GM12864 (cell line): Measurements from ENCODE around the gene UBQLN2.

Experiments
- DNase-seq: peaks from one replicate; pipeline ENCODE4 v3.0.0-alpha.2; 2011; ENCODE audit warnings: low read depth
- H3K4me3 ChIP-seq: 2 replicates; pipeline ENCODE4 v1.5.1; 2011; ENCODE audit warnings: mild to moderate bottlenecking, low read depth, low read length, control low read depth
- TF ChIP-seq, protein P1 (sequence below): IDR thresholded peaks from 2 replicates; pipeline ENCODE4 v1.5.1; 2011; ENCODE audit warnings: low read depth, mild to moderate bottlenecking, moderate library complexity, low read length, control low read depth, inconsistent platforms; ENCODE audit errors: missing control alignments

The UBQLN2 gene

DNA sequence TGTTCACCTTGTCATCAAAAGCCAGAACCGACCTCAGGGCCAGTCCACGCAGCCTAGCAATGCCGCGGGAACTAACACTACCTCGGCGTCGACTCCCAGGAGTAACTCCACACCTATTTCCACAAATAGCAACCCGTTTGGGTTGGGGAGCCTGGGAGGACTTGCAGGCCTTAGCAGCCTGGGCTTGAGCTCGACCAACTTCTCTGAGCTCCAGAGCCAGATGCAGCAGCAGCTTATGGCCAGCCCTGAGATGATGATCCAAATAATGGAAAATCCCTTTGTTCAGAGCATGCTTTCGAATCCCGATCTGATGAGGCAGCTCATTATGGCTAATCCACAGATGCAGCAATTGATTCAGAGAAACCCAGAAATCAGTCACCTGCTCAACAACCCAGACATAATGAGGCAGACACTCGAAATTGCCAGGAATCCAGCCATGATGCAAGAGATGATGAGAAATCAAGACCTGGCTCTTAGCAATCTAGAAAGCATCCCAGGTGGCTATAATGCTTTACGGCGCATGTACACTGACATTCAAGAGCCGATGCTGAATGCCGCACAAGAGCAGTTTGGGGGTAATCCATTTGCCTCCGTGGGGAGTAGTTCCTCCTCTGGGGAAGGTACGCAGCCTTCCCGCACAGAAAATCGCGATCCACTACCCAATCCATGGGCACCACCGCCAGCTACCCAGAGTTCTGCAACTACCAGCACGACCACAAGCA, 898 bp downstream of the UBQLN2 start:
- peak overlapping the region; percentile 78 for H3K4me3 ChIP-seq
- TF ChIP-seq, protein P1, sequence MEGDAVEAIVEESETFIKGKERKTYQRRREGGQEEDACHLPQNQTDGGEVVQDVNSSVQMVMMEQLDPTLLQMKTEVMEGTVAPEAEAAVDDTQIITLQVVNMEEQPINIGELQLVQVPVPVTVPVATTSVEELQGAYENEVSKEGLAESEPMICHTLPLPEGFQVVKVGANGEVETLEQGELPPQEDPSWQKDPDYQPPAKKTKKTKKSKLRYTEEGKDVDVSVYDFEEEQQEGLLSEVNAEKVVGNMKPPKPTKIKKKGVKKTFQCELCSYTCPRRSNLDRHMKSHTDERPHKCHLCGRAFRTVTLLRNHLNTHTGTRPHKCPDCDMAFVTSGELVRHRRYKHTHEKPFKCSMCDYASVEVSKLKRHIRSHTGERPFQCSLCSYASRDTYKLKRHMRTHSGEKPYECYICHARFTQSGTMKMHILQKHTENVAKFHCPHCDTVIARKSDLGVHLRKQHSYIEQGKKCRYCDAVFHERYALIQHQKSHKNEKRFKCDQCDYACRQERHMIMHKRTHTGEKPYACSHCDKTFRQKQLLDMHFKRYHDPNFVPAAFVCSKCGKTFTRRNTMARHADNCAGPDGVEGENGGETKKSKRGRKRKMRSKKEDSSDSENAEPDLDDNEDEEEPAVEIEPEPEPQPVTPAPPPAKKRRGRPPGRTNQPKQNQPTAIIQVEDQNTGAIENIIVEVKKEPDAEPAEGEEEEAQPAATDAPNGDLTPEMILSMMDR: no peak
- DNase-seq: no peak

DNA sequence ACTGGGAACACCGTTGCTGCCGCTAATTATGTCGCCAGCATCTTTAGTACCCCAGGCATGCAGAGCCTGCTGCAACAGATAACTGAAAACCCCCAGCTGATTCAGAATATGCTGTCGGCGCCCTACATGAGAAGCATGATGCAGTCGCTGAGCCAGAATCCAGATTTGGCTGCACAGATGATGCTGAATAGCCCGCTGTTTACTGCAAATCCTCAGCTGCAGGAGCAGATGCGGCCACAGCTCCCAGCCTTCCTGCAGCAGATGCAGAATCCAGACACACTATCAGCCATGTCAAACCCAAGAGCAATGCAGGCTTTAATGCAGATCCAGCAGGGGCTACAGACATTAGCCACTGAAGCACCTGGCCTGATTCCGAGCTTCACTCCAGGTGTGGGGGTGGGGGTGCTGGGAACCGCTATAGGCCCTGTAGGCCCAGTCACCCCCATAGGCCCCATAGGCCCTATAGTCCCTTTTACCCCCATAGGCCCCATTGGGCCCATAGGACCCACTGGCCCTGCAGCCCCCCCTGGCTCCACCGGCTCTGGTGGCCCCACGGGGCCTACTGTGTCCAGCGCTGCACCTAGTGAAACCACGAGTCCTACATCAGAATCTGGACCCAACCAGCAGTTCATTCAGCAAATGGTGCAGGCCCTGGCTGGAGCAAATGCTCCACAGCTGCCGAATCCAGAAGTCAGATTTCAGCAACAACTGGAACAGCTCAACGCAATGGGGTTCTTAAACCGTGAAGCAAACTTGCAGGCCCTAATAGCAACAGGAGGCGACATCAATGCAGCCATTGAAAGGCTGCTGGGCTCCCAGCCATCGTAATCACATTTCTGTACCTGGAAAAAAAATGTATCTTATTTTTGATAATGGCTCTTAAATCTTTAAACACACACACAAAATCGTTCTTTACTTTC, 1.8 kb downstream of the UBQLN2 start:
- DNase-seq: no peak
- H3K4me3 ChIP-seq: peak overlapping the region; percentile 78
- TF ChIP-seq, protein P1: no peak

DNA sequence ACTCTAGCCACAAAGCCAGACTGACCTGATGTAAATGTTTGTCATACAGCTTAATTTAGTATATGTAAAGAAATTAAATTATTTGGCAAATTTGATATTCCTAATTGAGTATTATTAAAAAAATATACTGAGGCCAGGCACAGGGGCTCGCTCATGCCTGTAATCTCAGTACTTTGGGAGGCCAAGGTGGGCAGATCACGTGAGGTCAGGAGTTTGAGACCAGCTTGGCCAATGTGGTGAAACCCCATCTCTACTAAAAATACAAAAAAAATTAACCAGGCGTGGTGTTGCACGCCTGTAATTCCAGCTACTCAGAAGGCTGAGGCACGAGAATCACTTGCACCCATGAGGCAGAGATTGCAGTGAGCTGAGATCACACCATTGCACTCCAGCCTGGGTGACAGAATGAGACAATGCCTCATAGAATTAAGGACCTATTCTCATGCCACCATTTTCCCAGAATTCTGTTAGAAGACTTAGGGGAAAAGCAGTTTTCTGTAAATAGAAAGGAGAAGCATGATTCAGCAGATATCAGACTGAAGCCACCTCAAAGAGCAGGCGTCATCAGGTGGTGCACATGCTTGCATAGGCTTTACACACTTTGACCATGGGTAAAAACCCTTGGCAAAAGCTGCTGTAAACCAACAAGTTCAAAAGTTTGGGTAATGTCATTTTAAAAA, 6.1 kb downstream of the UBQLN2 start:
- no peak overlapping the region for H3K4me3 ChIP-seq
- DNase-seq: no peak
- TF ChIP-seq, protein P1: no peak

DNA sequence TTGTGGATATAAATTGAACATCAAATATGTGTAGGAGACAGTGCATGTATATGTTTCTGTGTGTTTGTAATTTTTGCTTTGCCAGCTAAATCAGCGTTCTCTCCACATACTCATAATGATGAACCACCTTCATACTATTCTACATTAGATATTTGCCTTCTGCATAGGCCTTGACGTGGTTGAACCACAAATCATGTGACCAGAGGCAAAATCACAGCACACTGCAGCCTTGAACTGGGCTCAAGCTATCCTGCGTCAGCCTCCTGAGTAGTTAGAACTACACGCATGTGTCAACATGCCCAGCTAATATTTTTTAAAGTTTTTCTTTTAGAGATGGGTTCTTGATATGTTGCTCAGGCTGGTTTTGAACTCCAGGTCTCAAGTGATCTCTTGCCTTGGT, 9.5 kb downstream of the UBQLN2 start:
- TF ChIP-seq, protein P1: no peak
- DNase-seq: no peak
- no peak overlapping the region for H3K4me3 ChIP-seq

DNA sequence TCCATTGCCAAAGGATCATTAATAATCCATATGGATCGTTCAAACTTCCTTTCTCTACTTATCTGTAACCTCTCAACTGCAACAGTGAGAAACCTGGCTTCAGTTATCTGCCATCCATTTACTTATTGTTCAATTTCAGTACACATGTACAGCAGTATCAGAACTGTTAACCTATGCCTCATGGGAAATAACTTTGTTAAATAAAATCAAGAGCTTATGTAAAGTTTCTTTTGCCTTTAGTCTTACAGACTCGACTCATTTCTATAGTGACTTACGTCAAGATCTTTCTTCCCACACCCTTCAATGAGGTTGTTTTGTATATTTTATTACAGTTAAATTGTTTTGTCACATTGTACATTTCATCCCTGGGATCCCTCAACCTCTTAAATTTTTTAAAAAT, 11.4 kb downstream of the UBQLN2 start:
- TF ChIP-seq, protein P1: no peak
- DNase-seq: no peak

DNA sequence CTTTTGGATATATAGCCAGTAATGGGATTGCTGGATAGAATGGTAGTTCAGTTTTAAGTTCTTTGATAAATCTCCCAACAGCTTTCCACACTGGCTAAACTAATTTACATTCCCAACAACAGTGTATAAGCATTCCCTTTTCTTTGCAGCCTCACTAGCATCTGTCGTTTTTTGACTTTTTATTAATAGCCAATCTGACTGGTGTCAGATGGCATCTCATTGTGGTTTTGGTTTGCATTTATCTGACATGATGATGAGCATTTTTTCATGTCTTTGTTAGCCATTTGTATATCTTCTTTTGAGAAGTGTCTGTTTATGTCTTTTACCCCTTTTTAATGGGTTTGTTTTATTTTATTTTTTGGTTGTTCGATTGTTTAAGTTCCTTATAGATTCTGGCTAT, 13.3 kb downstream of the UBQLN2 start:
- TF ChIP-seq, protein P1: no peak
- DNase-seq: no peak

More for the DNA sequence above, 11.4 kb downstream of the UBQLN2 start:
- H3K4me3 ChIP-seq: no peak overlapping the region

More for the DNA sequence above, 13.3 kb downstream of the UBQLN2 start:
- no peak overlapping the region for H3K4me3 ChIP-seq
